A673 (cell line): ENCODE measurements around the gene FADS6. TPM values are rescaled to one million over a fixed set of nuclear protein-coding genes. Genes with fewer than 3 reads are reported as not detected.

Experiments
- BruUV-seq: library from RNA; stranded (reverse); fragments of 400-500 nt; replicated peaks from 2 replicates; lab custom pipeline; 2021; lab: Mats Ljungman, UMichigan
- CTCF ChIA-PET: fragments of 300-600 bp; sonication (Branson Sonifier 250); formaldehyde crosslinking; loops from one replicate; lab custom pipeline; 2022; ENCODE audit warnings: antibody characterized with exemption; lab: Charles Lee
- POLR2A ChIA-PET: fragments of 300-600 bp; sonication (Branson Sonifier 250); formaldehyde crosslinking; loops from one replicate; lab custom pipeline; 2022; ENCODE audit warnings: antibody characterized with exemption; ENCODE audit not compliant: low non-redundant PET; lab: Charles Lee
- DNase-seq: peaks from one replicate; pipeline ENCODE4 v3.0.0-alpha.2; 2015; ENCODE audit warnings: low spot score
- H3K27ac ChIP-seq: fragments of 200-600 bp; sonication (generic); 2 replicates; pipeline ENCODE4 v1.5.1; 2016; ENCODE audit warnings: mixed run types, low read depth, mild to moderate bottlenecking, mixed read lengths, antibody characterized with exemption, low read length; ENCODE audit not compliant: poor library complexity, severe bottlenecking
- H3K27me3 ChIP-seq: fragments of 200-600 bp; sonication (generic); replicated peaks from 2 replicates; pipeline ENCODE4 v1.6.1; 2017; ENCODE audit warnings: mixed run types, low read depth, mild to moderate bottlenecking, mixed read lengths, antibody characterized with exemption, low read length; ENCODE audit not compliant: insufficient read depth, poor library complexity
- H3K36me3 ChIP-seq: fragments of 200-600 bp; sonication (generic); 2 replicates; pipeline ENCODE4 v1.6.1; 2016; ENCODE audit warnings: mixed run types, mild to moderate bottlenecking, mixed read lengths, antibody characterized with exemption, low read length; ENCODE audit not compliant: insufficient read depth, poor library complexity, severe bottlenecking
- H3K4me1 ChIP-seq: fragments of 200-600 bp; sonication (generic); 2 replicates; pipeline ENCODE4 v1.6.1; 2017; ENCODE audit warnings: mixed run types, mild to moderate bottlenecking, mixed read lengths, antibody characterized with exemption, low read length; ENCODE audit not compliant: insufficient read depth, poor library complexity, severe bottlenecking
- H3K4me3 ChIP-seq: fragments of 200-600 bp; sonication (generic); 2 replicates; pipeline ENCODE4 v1.5.1; 2016; ENCODE audit warnings: low read depth, mixed run types, mild to moderate bottlenecking, mixed read lengths, low read length; ENCODE audit not compliant: poor library complexity, severe bottlenecking
- H3K9me3 ChIP-seq: fragments of 200-600 bp; sonication (generic); 2 replicates; pipeline ENCODE4 v1.6.1; 2016; ENCODE audit warnings: mixed run types, low read depth, mild to moderate bottlenecking, mixed read lengths, antibody characterized with exemption, low read length; ENCODE audit not compliant: poor library complexity, severe bottlenecking
- CTCF ChIP-seq: fragments of 300-800, 200-600 bp; sonication (generic); conservative IDR thresholded peaks from 2 replicates; pipeline ENCODE4 v1.5.1; 2017; ENCODE audit warnings: low read depth, mild to moderate bottlenecking, antibody characterized with exemption, low read length, moderate library complexity, mixed read lengths
- EZH2 ChIP-seq: fragments of 200-600 bp; sonication (generic); IDR thresholded peaks from 2 replicates; pipeline ENCODE4 v1.6.1; 2017; ENCODE audit warnings: borderline replicate concordance, low read depth, mild to moderate bottlenecking, mixed read lengths, antibody characterized with exemption, low read length; ENCODE audit not compliant: poor library complexity, severe bottlenecking
- intact Hi-C: fragments of 100-400 bp; cut with micrococcal nuclease; formaldehyde crosslinking; loops from one replicate; pipeline ENCODE4 v1.10.0; 2022; ENCODE audit not compliant: unreplicated experiment
- total RNA-seq: library from RNA; stranded (reverse); gene quantifications from 2 replicates; pipeline ENCODE4 v1.2.3, GENCODE V29; 2021

Gene FADS6
- total RNA-seq, 1 experiment from 2014 or later, result not detected

DNA sequence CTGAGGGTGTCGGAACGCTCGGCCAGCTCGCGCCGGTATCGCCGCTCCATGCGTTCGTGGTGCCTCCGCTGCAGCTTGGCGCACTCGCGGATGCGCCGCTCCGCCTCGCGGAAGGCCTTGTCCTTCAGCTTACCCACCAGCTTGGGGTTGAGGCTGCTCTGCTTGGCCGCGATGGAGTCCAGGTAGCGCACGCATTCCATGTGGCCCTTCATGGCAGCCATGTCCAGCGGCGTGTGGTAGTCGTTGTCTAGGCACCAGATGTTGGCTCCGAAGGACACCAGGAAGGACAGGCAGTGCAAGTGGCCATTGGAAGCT, 26.8 kb upstream of the FADS6 start:
- no peak for TF ChIP-seq CTCF
- TF ChIP-seq EZH2, result no peak
- ChIA-PET CTCF (no interaction called here), POLR2A (no interaction called here)
- Histone ChIP-seq H3K27ac (no peak overlapping the region), H3K4me3 (no peak overlapping the region), H3K27me3 (peaks cover 32% of the 10 kb centered on the region), H3K9me3 (no peaks in the 10 kb centered on the region), H3K36me3 (no peaks in the 10 kb centered on the region), H3K4me1 (peaks cover 14% of the 10 kb centered on the region)
- no peak for DNase-seq
- intact Hi-C loops, result no loop called here
- no TSS peak for BruUV-seq

DNA sequence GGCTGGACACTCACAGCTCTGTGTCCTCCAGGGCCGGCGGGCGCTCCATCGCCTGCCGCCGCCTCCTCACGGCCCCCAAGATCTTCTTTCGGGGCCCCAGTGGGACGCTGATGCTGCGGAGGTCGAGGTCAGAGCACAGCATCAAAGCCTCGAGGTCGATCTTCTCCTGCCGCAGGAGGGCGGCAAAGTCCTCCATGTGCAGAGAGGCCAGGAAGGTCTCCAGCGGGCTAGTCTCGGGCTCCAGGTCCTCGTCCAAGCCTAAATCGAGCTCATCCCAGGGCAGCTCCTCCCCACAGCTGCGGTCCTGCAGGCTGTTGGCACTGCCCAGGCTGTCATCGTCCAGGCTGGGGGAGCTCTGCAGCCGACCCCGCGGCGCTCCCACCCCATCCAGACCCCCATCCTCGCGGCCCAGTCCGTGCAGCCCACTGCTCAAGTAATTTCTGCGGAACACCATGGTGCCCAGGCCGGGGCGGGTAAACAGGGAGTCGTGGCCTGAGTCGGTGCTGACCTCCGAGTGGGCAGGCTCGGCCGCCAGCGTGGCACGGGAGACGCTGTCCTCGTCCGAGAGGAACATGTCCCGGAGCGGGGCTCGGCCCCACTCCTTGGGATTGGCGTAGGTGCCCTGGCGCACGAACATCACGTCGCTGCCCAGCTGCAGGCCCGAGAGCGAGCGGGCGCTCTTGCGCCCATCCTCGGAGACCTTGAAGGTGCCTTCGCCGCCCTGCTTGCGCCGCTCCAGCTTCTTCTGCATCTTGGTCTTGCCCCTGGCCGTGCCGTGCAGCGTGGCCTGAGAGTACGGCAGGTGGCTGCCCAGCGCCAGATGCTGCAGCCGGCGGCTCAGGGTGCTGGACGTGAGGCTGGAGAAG, 26.2 kb upstream of the FADS6 start:
- TF ChIP-seq EZH2, result no peak
- TF ChIP-seq CTCF, result no peak
- Histone ChIP-seq H3K27me3 (peaks cover 26% of the 10 kb centered on the region), H3K4me1 (peaks cover 14% of the 10 kb centered on the region), H3K9me3 (no peaks in the 10 kb centered on the region), H3K4me3 (no peak overlapping the region), H3K27ac (no peak overlapping the region), H3K36me3 (no peaks in the 10 kb centered on the region)
- no TSS peak for BruUV-seq
- no peak for DNase-seq
- CTCF ChIA-PET, result no interaction called here
- intact Hi-C loops, result no loop called here
- POLR2A ChIA-PET, result no interaction called here

DNA sequence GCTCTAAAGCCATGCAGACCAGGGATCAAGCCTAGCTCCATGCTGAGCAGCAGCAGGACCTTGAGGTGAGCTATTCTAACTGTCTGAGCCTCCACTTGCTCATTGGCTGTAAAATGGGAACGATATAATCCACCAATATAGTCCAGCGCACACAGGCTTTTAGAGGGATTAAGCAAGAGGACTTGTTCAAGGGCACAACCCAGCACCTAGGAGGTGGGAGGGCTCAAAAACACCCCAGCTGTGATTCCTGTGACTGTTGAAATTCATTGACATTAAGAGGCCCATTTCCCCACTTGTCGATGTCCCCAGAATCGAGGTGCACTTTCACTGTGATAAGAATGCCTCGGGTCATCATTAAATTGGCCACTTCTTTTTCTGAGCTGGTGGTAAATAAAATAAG, 25.5 kb upstream of the FADS6 start:
- Histone ChIP-seq H3K4me3 (no peak overlapping the region), H3K9me3 (no peaks in the 10 kb centered on the region), H3K4me1 (peaks cover 14% of the 10 kb centered on the region), H3K27ac (no peak overlapping the region), H3K27me3 (peaks cover 18% of the 10 kb centered on the region), H3K36me3 (no peaks in the 10 kb centered on the region)
- CTCF ChIA-PET, result no interaction called here
- BruUV-seq, result no TSS peak
- TF ChIP-seq EZH2 (no peak), CTCF (no peak)
- intact Hi-C loops, result no loop called here
- no peak for DNase-seq
- POLR2A ChIA-PET, result no interaction called here
